GM12878 (cell line): ENCODE data around the gene DCUN1D3.

Experiments
- BHLHE40 ChIP-seq, 2 experiments: fragments of 450-650 bp in 1 of 2; IDR thresholded peaks; 2 replicates each; pipeline ENCODE4 v1.6.1; 2011 to 2017; ENCODE audit warnings: low read depth in 2 of 2, borderline replicate concordance in 1 of 2, improper control_type of control experiment in 1 of 2, low read length in 1 of 2, mild to moderate bottlenecking in 1 of 2
- CEBPB ChIP-seq, 2 experiments: fragments of 150-350 bp in 1 of 2; IDR thresholded peaks; 2 replicates each; pipeline ENCODE4 v1.6.1; 2012 to 2014; ENCODE audit warnings: low read depth in 2 of 2, low read length in 2 of 2, borderline replicate concordance in 1 of 2, inconsistent platforms in 1 of 2
- HDAC2 ChIP-seq: fragments of 200-600 bp; sonication (generic); IDR thresholded peaks from 2 replicates; pipeline ENCODE4 v1.6.1; 2017
- HDAC6 ChIP-seq: fragments of 200-600 bp; sonication (generic); IDR thresholded peaks from one replicate; pipeline ENCODE4 v1.8.0; 2017; ENCODE audit warnings: antibody characterized with exemption; ENCODE audit not compliant: unreplicated experiment
- JUND ChIP-seq: IDR thresholded peaks from 2 replicates; pipeline ENCODE4 v1.6.1; 2012; ENCODE audit warnings: low read depth, mild to moderate bottlenecking, low read length, improper control_type of control experiment, moderate library complexity
- POLR2A ChIP-seq: IDR thresholded peaks from 2 replicates; pipeline ENCODE4 v1.6.1; 2011; ENCODE audit warnings: low read depth, mild to moderate bottlenecking, low read length
- YY1 ChIP-seq: IDR thresholded peaks from 2 replicates; pipeline ENCODE4 v1.6.1; 2011; ENCODE audit warnings: low read depth, mild to moderate bottlenecking, low read length
- TF ChIP-seq, protein P1 (sequence below), 3 experiments: IDR thresholded peaks in 2 of 3; conservative IDR thresholded peaks in 1 of 3; 2 replicates each; pipeline ENCODE4 v1.5.1; 2011; ENCODE audit warnings: low read depth in 3 of 3, low read length in 3 of 3, mild to moderate bottlenecking in 3 of 3, control low read depth in 2 of 3, moderate library complexity in 2 of 3, inconsistent platforms in 1 of 3, mixed read lengths in 1 of 3; ENCODE audit not compliant: control insufficient read depth in 2 of 3, insufficient read depth in 1 of 3; ENCODE audit errors: extremely low read depth in 1 of 3
- TF ChIP-seq, protein P2 (sequence below): IDR thresholded peaks from 2 replicates; pipeline ENCODE4 v1.6.1; 2012; ENCODE audit warnings: mild to moderate bottlenecking, low read depth, low read length

DNA sequence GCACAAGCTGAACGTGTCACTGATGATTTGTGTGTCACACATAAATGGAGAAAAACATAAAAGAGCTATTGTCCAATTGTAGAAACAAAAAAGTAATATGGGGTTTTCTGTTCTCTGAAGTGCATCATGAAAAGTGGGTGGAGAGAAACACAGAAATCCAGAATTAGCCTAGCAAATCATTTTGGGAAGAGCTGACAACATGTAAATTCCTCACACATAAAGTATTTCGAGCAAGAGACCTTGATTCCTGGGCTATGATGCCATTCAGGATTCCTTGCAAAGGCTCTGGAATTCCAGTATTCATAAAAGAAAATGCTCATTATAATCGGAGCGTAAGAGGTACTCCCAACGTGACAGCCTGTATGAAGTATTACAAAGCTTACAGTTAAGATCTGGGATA, 1.1 kb downstream of the DCUN1D3 start:
- TF ChIP-seq, protein P1, sequence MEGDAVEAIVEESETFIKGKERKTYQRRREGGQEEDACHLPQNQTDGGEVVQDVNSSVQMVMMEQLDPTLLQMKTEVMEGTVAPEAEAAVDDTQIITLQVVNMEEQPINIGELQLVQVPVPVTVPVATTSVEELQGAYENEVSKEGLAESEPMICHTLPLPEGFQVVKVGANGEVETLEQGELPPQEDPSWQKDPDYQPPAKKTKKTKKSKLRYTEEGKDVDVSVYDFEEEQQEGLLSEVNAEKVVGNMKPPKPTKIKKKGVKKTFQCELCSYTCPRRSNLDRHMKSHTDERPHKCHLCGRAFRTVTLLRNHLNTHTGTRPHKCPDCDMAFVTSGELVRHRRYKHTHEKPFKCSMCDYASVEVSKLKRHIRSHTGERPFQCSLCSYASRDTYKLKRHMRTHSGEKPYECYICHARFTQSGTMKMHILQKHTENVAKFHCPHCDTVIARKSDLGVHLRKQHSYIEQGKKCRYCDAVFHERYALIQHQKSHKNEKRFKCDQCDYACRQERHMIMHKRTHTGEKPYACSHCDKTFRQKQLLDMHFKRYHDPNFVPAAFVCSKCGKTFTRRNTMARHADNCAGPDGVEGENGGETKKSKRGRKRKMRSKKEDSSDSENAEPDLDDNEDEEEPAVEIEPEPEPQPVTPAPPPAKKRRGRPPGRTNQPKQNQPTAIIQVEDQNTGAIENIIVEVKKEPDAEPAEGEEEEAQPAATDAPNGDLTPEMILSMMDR (IDR thresholded peaks at IDR 0.05 in 2 of 3, conservative IDR thresholded peaks at IDR 0.05 in 1 of 3; ENCODE audit: control insufficient read depth in 2 of 3, extremely low read depth in 1 of 3, insufficient read depth in 1 of 3, low read depth in 3 of 3, low read length in 3 of 3), result no peak
- no peak for TF ChIP-seq BHLHE40 (IDR thresholded peaks at IDR 0.05; ENCODE audit: borderline replicate concordance in 1 of 2, low read depth in 2 of 2, low read length in 1 of 2)
- TF ChIP-seq CEBPB (IDR thresholded peaks at IDR 0.05; ENCODE audit: borderline replicate concordance in 1 of 2, low read depth in 2 of 2, low read length in 2 of 2), result no peak
- TF ChIP-seq, protein P2, sequence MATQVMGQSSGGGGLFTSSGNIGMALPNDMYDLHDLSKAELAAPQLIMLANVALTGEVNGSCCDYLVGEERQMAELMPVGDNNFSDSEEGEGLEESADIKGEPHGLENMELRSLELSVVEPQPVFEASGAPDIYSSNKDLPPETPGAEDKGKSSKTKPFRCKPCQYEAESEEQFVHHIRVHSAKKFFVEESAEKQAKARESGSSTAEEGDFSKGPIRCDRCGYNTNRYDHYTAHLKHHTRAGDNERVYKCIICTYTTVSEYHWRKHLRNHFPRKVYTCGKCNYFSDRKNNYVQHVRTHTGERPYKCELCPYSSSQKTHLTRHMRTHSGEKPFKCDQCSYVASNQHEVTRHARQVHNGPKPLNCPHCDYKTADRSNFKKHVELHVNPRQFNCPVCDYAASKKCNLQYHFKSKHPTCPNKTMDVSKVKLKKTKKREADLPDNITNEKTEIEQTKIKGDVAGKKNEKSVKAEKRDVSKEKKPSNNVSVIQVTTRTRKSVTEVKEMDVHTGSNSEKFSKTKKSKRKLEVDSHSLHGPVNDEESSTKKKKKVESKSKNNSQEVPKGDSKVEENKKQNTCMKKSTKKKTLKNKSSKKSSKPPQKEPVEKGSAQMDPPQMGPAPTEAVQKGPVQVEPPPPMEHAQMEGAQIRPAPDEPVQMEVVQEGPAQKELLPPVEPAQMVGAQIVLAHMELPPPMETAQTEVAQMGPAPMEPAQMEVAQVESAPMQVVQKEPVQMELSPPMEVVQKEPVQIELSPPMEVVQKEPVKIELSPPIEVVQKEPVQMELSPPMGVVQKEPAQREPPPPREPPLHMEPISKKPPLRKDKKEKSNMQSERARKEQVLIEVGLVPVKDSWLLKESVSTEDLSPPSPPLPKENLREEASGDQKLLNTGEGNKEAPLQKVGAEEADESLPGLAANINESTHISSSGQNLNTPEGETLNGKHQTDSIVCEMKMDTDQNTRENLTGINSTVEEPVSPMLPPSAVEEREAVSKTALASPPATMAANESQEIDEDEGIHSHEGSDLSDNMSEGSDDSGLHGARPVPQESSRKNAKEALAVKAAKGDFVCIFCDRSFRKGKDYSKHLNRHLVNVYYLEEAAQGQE, result no peak
- no peak for TF ChIP-seq HDAC6
- no peak for TF ChIP-seq YY1
- no peak for TF ChIP-seq POLR2A
- TF ChIP-seq JUND, result no peak
- TF ChIP-seq HDAC2, result no peak
